IMR-90 (cell line): ENCODE data around the gene NAPB. TPM values are rescaled to one million over a fixed set of nuclear protein-coding genes. Genes with fewer than 3 reads are reported as not detected.

Experiments used
- ATAC-seq: fragments of 200-7000 bp; cut with Tn5 transposase; 2 replicates; pipeline ENCODE4 v1.9.1; 2020; ENCODE audit warnings: low read depth, mild to moderate bottlenecking, moderate library complexity
- BruUV-seq: library from RNA; stranded (reverse); fragments of 400-500 nt; replicated peaks from 2 replicates; lab custom pipeline; 2021; lab: Mats Ljungman, UMichigan
- CTCF ChIA-PET: fragments of 300-600 bp; formaldehyde crosslinking; extraction: SDS; loops from one replicate; lab custom pipeline; 2021; ENCODE audit warnings: antibody characterized with exemption; lab: Yijun Ruan, JAX
- POLR2A ChIA-PET: fragments of 300-600 bp; sonication (Branson Sonifier 250); formaldehyde crosslinking; loops from one replicate; lab custom pipeline; 2022; ENCODE audit warnings: antibody characterized with exemption; ENCODE audit not compliant: unreplicated experiment; lab: Charles Lee
- DNase-seq: peaks from one replicate; pipeline ENCODE4 v3.0.0; 2013
- H2AFZ ChIP-seq: replicated peaks from 2 replicates; pipeline ENCODE3; 2013; ENCODE audit warnings: low read length, mild to moderate bottlenecking; ENCODE audit not compliant: poor library complexity
- H2AK5ac ChIP-seq: 2 replicates; pipeline ENCODE4 v1.6.1; 2013; ENCODE audit warnings: low read depth, low read length, inconsistent platforms
- H2AK9ac ChIP-seq: replicated peaks from 2 replicates; pipeline ENCODE3; 2013; ENCODE audit warnings: mild to moderate bottlenecking, low read depth, low read length, moderate library complexity; ENCODE audit not compliant: poor library complexity
- H2BK120ac ChIP-seq: 2 replicates; pipeline ENCODE4 v1.6.1; 2013; ENCODE audit warnings: low read depth, low read length, inconsistent platforms
- H2BK15ac ChIP-seq: 3 replicates; pipeline ENCODE4 v1.6.1; 2013; ENCODE audit warnings: low read depth, low read length, inconsistent platforms
- H2BK20ac ChIP-seq: 2 replicates; pipeline ENCODE4 v1.6.1; 2013; ENCODE audit warnings: low read depth, mild to moderate bottlenecking, inconsistent platforms, low read length, moderate library complexity
- H2BK5ac ChIP-seq: 2 replicates; pipeline ENCODE4 v1.6.1; 2013; ENCODE audit warnings: mild to moderate bottlenecking, low read depth, low read length, inconsistent platforms; ENCODE audit not compliant: poor library complexity, severe bottlenecking
- H3K14ac ChIP-seq: replicated peaks from 2 replicates; pipeline ENCODE4 v1.6.1; 2013; ENCODE audit warnings: low read depth, low read length, inconsistent platforms
- H3K18ac ChIP-seq: 2 replicates; pipeline ENCODE4 v1.6.1; 2013; ENCODE audit warnings: low read depth, low read length, control low read depth
- H3K23ac ChIP-seq: 2 replicates; pipeline ENCODE4 v1.6.1; 2013; ENCODE audit warnings: low read depth, low read length, inconsistent platforms
- H3K27ac ChIP-seq: 2 replicates; pipeline ENCODE4 v1.5.1; 2013; ENCODE audit warnings: mild to moderate bottlenecking, control low read depth, low read length; ENCODE audit not compliant: insufficient read depth
- H3K27me3 ChIP-seq: 2 replicates; pipeline ENCODE4 v1.6.1; 2013; ENCODE audit warnings: low read length; ENCODE audit not compliant: control insufficient read depth, insufficient read depth
- H3K36me3 ChIP-seq: 2 replicates; pipeline ENCODE4 v1.6.1; 2013; ENCODE audit warnings: low read length, mixed read lengths; ENCODE audit not compliant: control insufficient read depth, insufficient read depth
- H3K4ac ChIP-seq: 2 replicates; pipeline ENCODE4 v1.6.1; 2013; ENCODE audit warnings: low read depth, low read length, inconsistent platforms
- H3K4me1 ChIP-seq: 2 replicates; pipeline ENCODE4 v1.6.1; 2013; ENCODE audit warnings: low read length, mixed read lengths; ENCODE audit not compliant: control insufficient read depth, insufficient read depth
- H3K4me2 ChIP-seq: 2 replicates; pipeline ENCODE4 v1.6.1; 2013; ENCODE audit warnings: low read depth, mild to moderate bottlenecking, control low read depth, low read length, moderate library complexity
- H3K4me3 ChIP-seq: 2 replicates; pipeline ENCODE4 v1.5.1; 2013; ENCODE audit warnings: low read depth, mild to moderate bottlenecking, control low read depth, low read length, moderate library complexity; ENCODE audit not compliant: insufficient read depth
- H3K56ac ChIP-seq: 2 replicates; pipeline ENCODE4 v1.6.1; 2013; ENCODE audit warnings: low read length, inconsistent platforms; ENCODE audit not compliant: insufficient read depth; ENCODE audit errors: extremely low read depth
- H3K79me1 ChIP-seq, 2 experiments: 2 replicates each; pipeline ENCODE4 v1.6.1; 2013; ENCODE audit warnings: low read length in 2 of 2, inconsistent platforms in 1 of 2, low read depth in 1 of 2
- H3K9ac ChIP-seq: 2 replicates; pipeline ENCODE4 v1.6.1; 2013; ENCODE audit warnings: low read depth, low read length, control low read depth
- H3K9me1 ChIP-seq: 2 replicates; pipeline ENCODE4 v1.6.1; 2013; ENCODE audit warnings: low read length, inconsistent platforms; ENCODE audit not compliant: insufficient read depth
- H3K9me3 ChIP-seq: 2 replicates; pipeline ENCODE4 v1.6.1; 2013; ENCODE audit warnings: low read length; ENCODE audit not compliant: control insufficient read depth, insufficient read depth
- H4K20me1 ChIP-seq: 2 replicates; pipeline ENCODE4 v1.6.1; 2013; ENCODE audit warnings: low read length, inconsistent platforms; ENCODE audit not compliant: insufficient read depth
- H4K5ac ChIP-seq: 2 replicates; pipeline ENCODE4 v1.6.1; 2013; ENCODE audit warnings: mild to moderate bottlenecking, low read depth, low read length, control low read depth
- H4K8ac ChIP-seq, 2 experiments: 2 replicates each; pipeline ENCODE4 v1.6.1; 2013; ENCODE audit warnings: low read depth in 2 of 2, low read length in 2 of 2, control low read depth in 1 of 2, inconsistent platforms in 1 of 2
- H4K91ac ChIP-seq: 2 replicates; pipeline ENCODE4 v1.6.1; 2013; ENCODE audit warnings: low read depth, low read length, inconsistent platforms; ENCODE audit not compliant: insufficient read depth
- BHLHE40 ChIP-seq: fragments of 150-350 bp; IDR thresholded peaks from 2 replicates; pipeline ENCODE4 v1.6.1; 2016; ENCODE audit warnings: mild to moderate bottlenecking, low read depth, low read length
- CEBPB ChIP-seq: IDR thresholded peaks from 2 replicates; pipeline ENCODE4 v1.6.1; 2012; ENCODE audit warnings: low read depth, low read length, improper control_type of control experiment
- CHD1 ChIP-seq: IDR thresholded peaks from 2 replicates; pipeline ENCODE4 v1.6.1; 2012; ENCODE audit warnings: low read depth, low read length, improper control_type of control experiment
- CTCF ChIP-seq: conservative IDR thresholded peaks from 2 replicates; pipeline ENCODE4 v1.5.1; 2012; ENCODE audit warnings: mild to moderate bottlenecking, low read depth, low read length, improper control_type of control experiment
- ELK1 ChIP-seq: fragments of 150-350 bp; IDR thresholded peaks from 2 replicates; pipeline ENCODE4 v1.6.1; 2016; ENCODE audit warnings: low read depth, mild to moderate bottlenecking, low read length, moderate library complexity, borderline replicate concordance
- MAFK ChIP-seq: IDR thresholded peaks from 2 replicates; pipeline ENCODE4 v1.6.1; 2012; ENCODE audit warnings: low read depth, low read length, improper control_type of control experiment
- MAZ ChIP-seq: IDR thresholded peaks from 2 replicates; pipeline ENCODE4 v1.6.1; 2012; ENCODE audit warnings: low read depth, mild to moderate bottlenecking, low read length, improper control_type of control experiment, moderate library complexity, borderline replicate concordance
- MXI1 ChIP-seq: IDR thresholded peaks from 2 replicates; pipeline ENCODE4 v1.6.1; 2012; ENCODE audit warnings: low read depth, mild to moderate bottlenecking, low read length, moderate library complexity, borderline replicate concordance
- NFE2L2 ChIP-seq: fragments of 150-350 bp; IDR thresholded peaks from 2 replicates; pipeline ENCODE4 v1.6.1; 2016; ENCODE audit warnings: low read depth, mild to moderate bottlenecking, low read length
- POLR2A ChIP-seq: IDR thresholded peaks from 2 replicates; pipeline ENCODE4 v1.6.1; 2012; ENCODE audit warnings: mild to moderate bottlenecking, low read depth, low read length
- RAD21 ChIP-seq: IDR thresholded peaks from 2 replicates; pipeline ENCODE4 v1.6.1; 2012; ENCODE audit warnings: low read length, improper control_type of control experiment
- RCOR1 ChIP-seq: IDR thresholded peaks from 2 replicates; pipeline ENCODE4 v1.6.1; 2012; ENCODE audit warnings: mild to moderate bottlenecking, low read length, improper control_type of control experiment; ENCODE audit not compliant: insufficient replicate concordance
- RFX5 ChIP-seq: IDR thresholded peaks from 2 replicates; pipeline ENCODE4 v1.8.0; 2012; ENCODE audit warnings: low read depth, mild to moderate bottlenecking, low read length, moderate library complexity
- SMC3 ChIP-seq: fragments of 150-350 bp; IDR thresholded peaks from 2 replicates; pipeline ENCODE4 v1.6.1; 2016; ENCODE audit warnings: low read depth, mild to moderate bottlenecking, antibody characterized with exemption, low read length, moderate library complexity
- USF2 ChIP-seq: fragments of 150-350 bp; IDR thresholded peaks from 2 replicates; pipeline ENCODE4 v1.6.1; 2017; ENCODE audit warnings: mild to moderate bottlenecking, antibody characterized with exemption, low read length, low read depth
- WGBS, 2 experiments: methylation state at CpG; one replicate each; pipeline versions ENCODE4 v1.1.5 to v1.1.7; 2013; ENCODE audit warnings: missing lambda C conversion rate in 2 of 2; ENCODE audit not compliant: insufficient read length in 1 of 2; ENCODE audit errors: extremely low coverage in 2 of 2; 5-methylcytosine and 5-hydroxymethylcytosine counted together
- dilution Hi-C: fragments of 300-500 bp; cut with HindIII; formaldehyde crosslinking; loops from one replicate; pipeline ENCODE4 v1.14.3; 2018; ENCODE audit warnings: low sequenced_read_pairs; ENCODE audit not compliant: unreplicated experiment
- in situ Hi-C: fragments of 300-500 bp; cut with MboI; formaldehyde crosslinking; loops from 3 replicates; pipeline ENCODE4 v1.14.3; 2019; ENCODE audit warnings: low sequenced_read_pairs, inconsistent platforms, mixed read lengths
- intact Hi-C: fragments of 100-400 bp; cut with micrococcal nuclease; formaldehyde crosslinking; loops from 2 replicates; pipeline ENCODE4 v1.10.0; 2022
- polyA plus RNA-seq, 3 experiments: library from polyadenylated mRNA; depleted of rRNA; stranded (reverse); fragments of >200 nt; gene quantifications; 2 replicates each; pipeline ENCODE4 v1.2.3, GENCODE V29; 2012; ENCODE audit warnings: low replicate concordance in 1 of 3
- total RNA-seq: library from RNA; depleted of rRNA; stranded (reverse); fragments of >200 nt; gene quantifications from 2 replicates; pipeline ENCODE4 v1.2.3, GENCODE V29; 2012

NAPB gene
- total and polyA plus RNA-seq, 2 of the 4 experiments (the other 2 are of a cell fraction): 4.4 to 5.2 TPM

DNA sequence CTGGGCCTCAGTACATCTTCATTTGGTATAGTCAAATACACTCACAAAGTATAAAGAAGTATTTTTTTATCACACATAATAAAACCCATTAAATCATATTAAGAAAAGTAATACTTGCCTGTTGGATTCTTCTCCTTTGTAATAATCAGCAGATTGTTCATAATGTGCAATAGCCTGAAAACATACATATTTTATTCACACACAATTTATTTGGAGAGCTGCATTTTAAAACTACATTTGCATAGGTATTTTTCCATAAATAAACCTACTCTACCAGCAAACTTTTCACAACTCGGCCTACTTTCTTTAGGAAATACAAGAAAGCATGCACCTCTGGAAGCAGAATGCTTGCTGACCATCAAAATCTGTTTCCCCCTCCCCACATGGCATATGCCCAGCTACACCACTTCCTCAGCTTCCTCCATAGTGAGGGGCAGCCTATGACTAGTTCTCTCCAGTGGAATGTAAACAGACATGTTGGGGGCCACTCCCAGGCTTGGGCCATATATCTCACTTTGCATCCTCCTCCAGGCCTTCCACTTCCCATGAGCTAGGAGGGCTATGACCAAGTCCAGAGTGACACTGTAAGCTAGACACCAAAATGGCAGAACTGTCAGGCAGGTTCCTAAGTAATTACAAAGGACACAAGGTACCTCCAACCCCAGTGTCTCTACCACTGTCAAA is 31.1 kb downstream of the NAPB start:
- H4K91ac ChIP-seq: no peak overlapping the region
- TF ChIP-seq POLR2A (no peak), USF2 (no peak), RFX5 (no peak), ELK1 (no peak), MAZ (no peak), RCOR1 (no peak), RAD21 (no peak), SMC3 (no peak), MXI1 (no peak), CTCF (no peak), NFE2L2 (no peak), CHD1 (no peak), MAFK (no peak), BHLHE40 (no peak), CEBPB (no peak)

More for the DNA sequence above, 31.1 kb downstream of the NAPB start:
- no peak for DNase-seq
- H3K27ac ChIP-seq: no peak overlapping the region; the same call in 1 of the 2 replicates
- H2BK120ac ChIP-seq: no peak overlapping the region
- ChIA-PET CTCF (no interaction called here), POLR2A (interaction anchor here (0.7 kb wide), 1 partner anchor 8 kb away, joined by 5 read pairs; no protein-coding TSS in a partner anchor)
- H4K8ac ChIP-seq: no peak overlapping the region
- no peaks in the 10 kb centered on the region for H4K20me1 ChIP-seq
- H3K23ac ChIP-seq: 0 out of 2 replicates have a peak overlapping the region, but pooled peaks have one; percentile 3
- no peak overlapping the region for H2BK20ac ChIP-seq
- H3K4ac ChIP-seq: no peak overlapping the region
- H3K9ac ChIP-seq: no peak overlapping the region
- no peak overlapping the region for H2AFZ ChIP-seq
- WGBS, 2 experiments: no CpG with 5 or more reads among the region's 1 CpG
- no peak overlapping the region for H4K5ac ChIP-seq
- dilution Hi-C loops (no loop called here), in situ Hi-C loops (no loop called here), intact Hi-C loops (no loop called here)
- no peak overlapping the region for H3K18ac ChIP-seq
- H2BK15ac ChIP-seq: no peak overlapping the region
- H2AK5ac ChIP-seq: no peak overlapping the region
- no peak overlapping the region for H3K4me2 ChIP-seq
- no peak overlapping the region for H3K56ac ChIP-seq
- no peaks in the 10 kb centered on the region for H3K9me3 ChIP-seq
- BruUV-seq: no TSS peak
- H3K36me3 ChIP-seq: peaks cover 32% of the 10 kb centered on the region
- H3K79me1 ChIP-seq: peaks cover 32 to 42% of the 10 kb centered on the region in 2 experiments
- H3K9me1 ChIP-seq: peaks cover 18% of the 10 kb centered on the region
- H3K4me1 ChIP-seq: peaks cover 4% of the 10 kb centered on the region; the same call in 1 of the 2 replicates
- H2BK5ac ChIP-seq: no peak overlapping the region
- H3K4me3 ChIP-seq: no peak overlapping the region
- H3K27me3 ChIP-seq: no peaks in the 10 kb centered on the region
- no peak overlapping the region for H2AK9ac ChIP-seq
- peak overlapping the region; percentile 63; the same call in 1 of the 2 replicates for H3K14ac ChIP-seq
- ATAC-seq: peak; percentile 57
